WTC11 (cell line): ENCODE results near the gene PTPRJ. TPM values are rescaled to one million over a fixed set of nuclear protein-coding genes. Genes with fewer than 3 reads are reported as not detected.

Experiments used
- ATAC-seq: fragments of 200-7000 bp; cut with Tn5 transposase; 2 replicates; pipeline ENCODE4 v1.10.0; 2021; ENCODE audit warnings: mild to moderate bottlenecking, moderate library complexity
- CTCF ChIA-PET: fragments of 300-600 bp; sonication (Branson Sonifier 250); formaldehyde crosslinking; loops from one replicate; lab custom pipeline; 2021; ENCODE audit warnings: antibody characterized with exemption; lab: Charles Lee
- POLR2A ChIA-PET: fragments of 350-600 bp; sonication (Branson Sonifier 250); formaldehyde crosslinking; loops from one replicate; lab custom pipeline; 2021; ENCODE audit warnings: antibody characterized with exemption; lab: Charles Lee
- DNase-seq: peaks from one replicate; pipeline ENCODE4 v3.0.0; 2021; ENCODE audit warnings: low spot score
- H3K27ac Mint-ChIP-seq: 2 replicates; pipeline ENCODE4 v1.8.0; 2021; ENCODE audit warnings: mixed read lengths
- H3K27me3 Mint-ChIP-seq: 2 replicates; pipeline ENCODE4 v1.8.0; 2021; ENCODE audit warnings: low read depth, mild to moderate bottlenecking, moderate library complexity, mixed read lengths
- H3K36me3 Mint-ChIP-seq: 2 replicates; pipeline ENCODE4 v1.8.0; 2021; ENCODE audit warnings: mixed read lengths
- H3K4me1 Mint-ChIP-seq: 2 replicates; pipeline ENCODE4 v1.8.0; 2022; ENCODE audit warnings: mixed read lengths
- H3K4me3 Mint-ChIP-seq: 2 replicates; pipeline ENCODE4 v1.8.0; 2021; ENCODE audit warnings: mild to moderate bottlenecking, moderate library complexity, mixed read lengths
- H3K9me3 Mint-ChIP-seq: 2 replicates; pipeline ENCODE4 v1.8.0; 2021; ENCODE audit warnings: mixed read lengths
- FOXJ3 ChIP-seq: sonication (generic); formaldehyde crosslinking; IDR thresholded peaks from 2 replicates; pipeline ENCODE4 v1.9.0; 2021; ENCODE audit warnings: missing genetic modification reagents, mild to moderate bottlenecking, borderline replicate concordance
- GRHL2 ChIP-seq: fragments of 250-450 bp; sonication (Bioruptor Pico); IDR thresholded peaks from 2 replicates; pipeline ENCODE4 v1.8.0; 2022; ENCODE audit warnings: mild to moderate bottlenecking, moderate library complexity; ENCODE audit not compliant: insufficient replicate concordance, severe bottlenecking
- HMGA2 ChIP-seq: fragments of 250-450 bp; sonication (Bioruptor Pico); IDR thresholded peaks from 2 replicates; pipeline ENCODE4 v1.4.0; 2021; ENCODE audit warnings: mild to moderate bottlenecking, moderate library complexity
- IRF2 ChIP-seq: sonication (generic); formaldehyde crosslinking; IDR thresholded peaks from 2 replicates; pipeline ENCODE4 v1.8.0; 2022; ENCODE audit warnings: low read depth, missing genetic modification reagents, borderline replicate concordance
- NR1H2 ChIP-seq: sonication (generic); formaldehyde crosslinking; IDR thresholded peaks from 2 replicates; pipeline ENCODE4 v1.9.0; 2021; ENCODE audit warnings: mild to moderate bottlenecking, moderate library complexity, missing genetic modification reagents
- PRRX2 ChIP-seq: fragments of 250-450 bp; sonication (Bioruptor Pico); IDR thresholded peaks from 2 replicates; pipeline ENCODE4 v1.8.0; 2021; ENCODE audit warnings: mild to moderate bottlenecking
- SOX15 ChIP-seq: fragments of 250-450 bp; sonication (Bioruptor Pico); IDR thresholded peaks from 2 replicates; pipeline ENCODE4 v1.9.0; 2021; ENCODE audit warnings: mild to moderate bottlenecking
- TCF7 ChIP-seq: sonication (generic); formaldehyde crosslinking; IDR thresholded peaks from 2 replicates; pipeline ENCODE4 v1.8.0; 2022; ENCODE audit warnings: mild to moderate bottlenecking, low read depth, missing genetic modification reagents, moderate library complexity
- ZNF317 ChIP-seq: sonication (generic); formaldehyde crosslinking; IDR thresholded peaks from 2 replicates; pipeline ENCODE4 v1.8.1; 2023; ENCODE audit warnings: low read depth, mild to moderate bottlenecking, moderate library complexity, missing genetic modification reagents, borderline replicate concordance
- ZNF416 ChIP-seq: fragments of 250-450 bp; sonication (Bioruptor Pico); IDR thresholded peaks from 2 replicates; pipeline ENCODE4 v1.9.0; 2021; ENCODE audit warnings: mild to moderate bottlenecking, inconsistent platforms
- total RNA-seq: library from RNA; stranded (reverse); gene quantifications from 3 replicates; pipeline ENCODE4 v1.2.3, GENCODE V29; 2021
- TF ChIP-seq, protein P1 (sequence below): sonication (generic); formaldehyde crosslinking; IDR thresholded peaks from 2 replicates; pipeline ENCODE4 v1.8.1; 2023; ENCODE audit warnings: mild to moderate bottlenecking, missing genetic modification reagents
- TF ChIP-seq, protein P2 (sequence below): sonication (generic); formaldehyde crosslinking; conservative IDR thresholded peaks from 2 replicates; pipeline ENCODE4 v1.8.1; 2022; ENCODE audit warnings: mild to moderate bottlenecking, missing genetic modification reagents
- TF ChIP-seq, protein P3 (sequence below): fragments of 250-450 bp; sonication (Bioruptor Pico); IDR thresholded peaks from 2 replicates; pipeline ENCODE4 v2.1.2; 2022; ENCODE audit warnings: mild to moderate bottlenecking, moderate library complexity
- TF ChIP-seq, protein P4 (sequence below): sonication (generic); formaldehyde crosslinking; IDR thresholded peaks from 2 replicates; pipeline ENCODE4 v1.8.0; 2023; ENCODE audit warnings: missing genetic modification reagents, mild to moderate bottlenecking, borderline replicate concordance
- TF ChIP-seq, protein P5 (sequence below): sonication (generic); formaldehyde crosslinking; IDR thresholded peaks from 2 replicates; pipeline ENCODE4 v1.8.0; 2022; ENCODE audit warnings: missing genetic modification reagents
- TF ChIP-seq, protein P6 (sequence below): sonication (generic); formaldehyde crosslinking; IDR thresholded peaks from 2 replicates; pipeline ENCODE4 v1.8.0; 2022; ENCODE audit warnings: mild to moderate bottlenecking, missing genetic modification reagents
- TF ChIP-seq, protein P7 (sequence below): sonication (generic); formaldehyde crosslinking; IDR thresholded peaks from 2 replicates; pipeline ENCODE4 v1.8.1; 2023; ENCODE audit warnings: mild to moderate bottlenecking, missing genetic modification reagents, moderate library complexity

PTPRJ gene
- total RNA-seq, 1 experiment from 2014 or later = 19.5 TPM

DNA sequence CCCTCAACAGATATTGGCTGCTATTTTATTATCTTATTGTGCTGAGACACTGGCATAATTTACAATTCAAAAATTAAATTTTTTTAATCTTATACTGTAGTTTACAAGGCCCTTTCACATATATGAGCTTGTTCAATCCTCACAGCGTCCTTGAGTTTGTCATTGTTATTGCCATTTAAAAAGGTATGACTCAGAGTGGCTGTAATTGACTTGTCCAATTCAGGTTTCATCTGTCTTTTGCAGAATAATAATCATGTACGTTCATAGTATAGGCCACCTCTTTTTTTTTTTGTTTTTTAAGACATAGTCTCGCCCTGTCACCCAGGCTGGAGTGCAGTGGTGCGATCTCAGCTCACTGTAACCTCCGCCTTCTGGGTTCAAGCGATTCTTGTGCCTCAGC, 11.5 kb downstream of the PTPRJ start (continued):
- TF ChIP-seq PRRX2 (CRISPR knock-in tag) (no peak), GRHL2 (CRISPR knock-in tag) (no peak), NR1H2 (CRISPR knock-in tag) (no peak), ZNF317 (CRISPR knock-in tag) (no peak), ZNF416 (CRISPR knock-in tag) (no peak)
- TF ChIP-seq, protein P1, sequence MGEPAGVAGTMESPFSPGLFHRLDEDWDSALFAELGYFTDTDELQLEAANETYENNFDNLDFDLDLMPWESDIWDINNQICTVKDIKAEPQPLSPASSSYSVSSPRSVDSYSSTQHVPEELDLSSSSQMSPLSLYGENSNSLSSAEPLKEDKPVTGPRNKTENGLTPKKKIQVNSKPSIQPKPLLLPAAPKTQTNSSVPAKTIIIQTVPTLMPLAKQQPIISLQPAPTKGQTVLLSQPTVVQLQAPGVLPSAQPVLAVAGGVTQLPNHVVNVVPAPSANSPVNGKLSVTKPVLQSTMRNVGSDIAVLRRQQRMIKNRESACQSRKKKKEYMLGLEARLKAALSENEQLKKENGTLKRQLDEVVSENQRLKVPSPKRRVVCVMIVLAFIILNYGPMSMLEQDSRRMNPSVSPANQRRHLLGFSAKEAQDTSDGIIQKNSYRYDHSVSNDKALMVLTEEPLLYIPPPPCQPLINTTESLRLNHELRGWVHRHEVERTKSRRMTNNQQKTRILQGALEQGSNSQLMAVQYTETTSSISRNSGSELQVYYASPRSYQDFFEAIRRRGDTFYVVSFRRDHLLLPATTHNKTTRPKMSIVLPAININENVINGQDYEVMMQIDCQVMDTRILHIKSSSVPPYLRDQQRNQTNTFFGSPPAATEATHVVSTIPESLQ (CRISPR knock-in tag) = no peak
- TF ChIP-seq, protein P2, sequence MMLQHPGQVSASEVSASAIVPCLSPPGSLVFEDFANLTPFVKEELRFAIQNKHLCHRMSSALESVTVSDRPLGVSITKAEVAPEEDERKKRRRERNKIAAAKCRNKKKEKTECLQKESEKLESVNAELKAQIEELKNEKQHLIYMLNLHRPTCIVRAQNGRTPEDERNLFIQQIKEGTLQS = no peak
- TF ChIP-seq, all 79 proteins: peak for 0

DNA sequence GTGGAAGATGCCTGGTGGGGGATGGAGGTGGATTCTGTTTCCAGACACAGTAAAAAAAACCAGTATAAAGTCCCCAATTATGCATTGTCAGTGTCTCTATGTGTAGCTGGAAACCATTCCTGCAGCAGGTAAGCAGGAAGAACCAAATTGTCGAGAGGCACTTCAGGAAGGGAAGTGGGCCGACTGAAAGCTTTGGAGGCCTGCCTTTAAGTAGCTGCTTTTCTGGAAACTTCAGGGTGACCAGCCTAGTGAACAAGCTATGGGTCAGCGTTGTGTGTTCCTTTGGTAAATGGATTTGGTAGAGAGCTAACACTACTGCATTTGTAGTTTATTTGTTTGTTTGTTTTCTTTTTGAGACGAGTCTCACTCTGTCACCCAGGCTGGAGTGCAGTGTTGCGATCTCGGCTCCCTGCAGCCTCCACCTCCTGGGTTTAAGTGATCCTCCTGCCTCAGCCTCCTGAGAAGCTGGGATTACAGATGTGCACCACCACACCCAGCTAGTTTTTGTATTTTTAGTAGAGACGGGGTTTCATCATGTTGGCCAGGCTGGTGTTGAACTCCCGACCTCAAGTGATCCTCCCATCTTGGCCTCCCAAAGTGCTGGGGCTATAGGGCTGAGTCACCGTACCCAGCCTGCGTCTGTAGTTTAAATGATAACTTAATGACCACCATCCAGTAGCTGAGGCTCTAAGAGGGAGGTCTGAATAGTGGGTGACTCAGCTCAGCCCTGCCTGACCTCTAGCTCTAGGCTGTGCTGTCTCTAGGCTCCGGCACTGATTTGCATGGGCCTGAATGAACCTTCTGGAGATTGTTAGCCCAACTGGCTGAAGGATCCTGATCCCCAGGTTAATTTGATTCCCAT, 12.8 kb downstream of the PTPRJ start:
- Mint-ChIP-seq H3K36me3 (no peaks in the 10 kb centered on the region), H3K4me3 (no peak overlapping the region), H3K9me3 (no peaks in the 10 kb centered on the region), H3K27me3 (no peaks in the 10 kb centered on the region), H3K4me1 (peaks cover 51% of the 10 kb centered on the region), H3K27ac (peak overlapping the region; percentile 80; the same call in 1 of the 2 replicates)
- ATAC-seq (peak; percentile 33; the same call in 1 of the 2 replicates), DNase-seq (no peak)
- POLR2A ChIA-PET = interaction anchor here (0.5 kb wide), 1 partner anchor 43 kb away, joined by 5 read pairs; no protein-coding TSS in a partner anchor
- CTCF ChIA-PET = interaction anchor here (0.5 kb wide), 1 partner anchor 366 kb away, joined by 3 read pairs; no protein-coding TSS in a partner anchor
- TF ChIP-seq HMGA2 = no peak
- TF ChIP-seq, protein P3, sequence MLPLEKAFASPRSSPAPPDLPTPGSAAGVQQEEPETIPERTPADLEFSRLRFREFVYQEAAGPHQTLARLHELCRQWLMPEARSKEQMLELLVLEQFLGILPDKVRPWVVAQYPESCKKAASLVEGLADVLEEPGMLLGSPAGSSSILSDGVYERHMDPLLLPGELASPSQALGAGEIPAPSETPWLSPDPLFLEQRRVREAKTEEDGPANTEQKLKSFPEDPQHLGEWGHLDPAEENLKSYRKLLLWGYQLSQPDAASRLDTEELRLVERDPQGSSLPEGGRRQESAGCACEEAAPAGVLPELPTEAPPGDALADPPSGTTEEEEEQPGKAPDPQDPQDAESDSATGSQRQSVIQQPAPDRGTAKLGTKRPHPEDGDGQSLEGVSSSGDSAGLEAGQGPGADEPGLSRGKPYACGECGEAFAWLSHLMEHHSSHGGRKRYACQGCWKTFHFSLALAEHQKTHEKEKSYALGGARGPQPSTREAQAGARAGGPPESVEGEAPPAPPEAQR (CRISPR knock-in tag) = no peak
- TF ChIP-seq, protein P4, sequence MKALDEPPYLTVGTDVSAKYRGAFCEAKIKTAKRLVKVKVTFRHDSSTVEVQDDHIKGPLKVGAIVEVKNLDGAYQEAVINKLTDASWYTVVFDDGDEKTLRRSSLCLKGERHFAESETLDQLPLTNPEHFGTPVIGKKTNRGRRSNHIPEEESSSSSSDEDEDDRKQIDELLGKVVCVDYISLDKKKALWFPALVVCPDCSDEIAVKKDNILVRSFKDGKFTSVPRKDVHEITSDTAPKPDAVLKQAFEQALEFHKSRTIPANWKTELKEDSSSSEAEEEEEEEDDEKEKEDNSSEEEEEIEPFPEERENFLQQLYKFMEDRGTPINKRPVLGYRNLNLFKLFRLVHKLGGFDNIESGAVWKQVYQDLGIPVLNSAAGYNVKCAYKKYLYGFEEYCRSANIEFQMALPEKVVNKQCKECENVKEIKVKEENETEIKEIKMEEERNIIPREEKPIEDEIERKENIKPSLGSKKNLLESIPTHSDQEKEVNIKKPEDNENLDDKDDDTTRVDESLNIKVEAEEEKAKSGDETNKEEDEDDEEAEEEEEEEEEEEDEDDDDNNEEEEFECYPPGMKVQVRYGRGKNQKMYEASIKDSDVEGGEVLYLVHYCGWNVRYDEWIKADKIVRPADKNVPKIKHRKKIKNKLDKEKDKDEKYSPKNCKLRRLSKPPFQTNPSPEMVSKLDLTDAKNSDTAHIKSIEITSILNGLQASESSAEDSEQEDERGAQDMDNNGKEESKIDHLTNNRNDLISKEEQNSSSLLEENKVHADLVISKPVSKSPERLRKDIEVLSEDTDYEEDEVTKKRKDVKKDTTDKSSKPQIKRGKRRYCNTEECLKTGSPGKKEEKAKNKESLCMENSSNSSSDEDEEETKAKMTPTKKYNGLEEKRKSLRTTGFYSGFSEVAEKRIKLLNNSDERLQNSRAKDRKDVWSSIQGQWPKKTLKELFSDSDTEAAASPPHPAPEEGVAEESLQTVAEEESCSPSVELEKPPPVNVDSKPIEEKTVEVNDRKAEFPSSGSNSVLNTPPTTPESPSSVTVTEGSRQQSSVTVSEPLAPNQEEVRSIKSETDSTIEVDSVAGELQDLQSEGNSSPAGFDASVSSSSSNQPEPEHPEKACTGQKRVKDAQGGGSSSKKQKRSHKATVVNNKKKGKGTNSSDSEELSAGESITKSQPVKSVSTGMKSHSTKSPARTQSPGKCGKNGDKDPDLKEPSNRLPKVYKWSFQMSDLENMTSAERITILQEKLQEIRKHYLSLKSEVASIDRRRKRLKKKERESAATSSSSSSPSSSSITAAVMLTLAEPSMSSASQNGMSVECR = no peak
- TF ChIP-seq TCF7 (CRISPR knock-in tag) = no peak
- no peak for TF ChIP-seq IRF2 (CRISPR knock-in tag)
- TF ChIP-seq, protein P5, sequence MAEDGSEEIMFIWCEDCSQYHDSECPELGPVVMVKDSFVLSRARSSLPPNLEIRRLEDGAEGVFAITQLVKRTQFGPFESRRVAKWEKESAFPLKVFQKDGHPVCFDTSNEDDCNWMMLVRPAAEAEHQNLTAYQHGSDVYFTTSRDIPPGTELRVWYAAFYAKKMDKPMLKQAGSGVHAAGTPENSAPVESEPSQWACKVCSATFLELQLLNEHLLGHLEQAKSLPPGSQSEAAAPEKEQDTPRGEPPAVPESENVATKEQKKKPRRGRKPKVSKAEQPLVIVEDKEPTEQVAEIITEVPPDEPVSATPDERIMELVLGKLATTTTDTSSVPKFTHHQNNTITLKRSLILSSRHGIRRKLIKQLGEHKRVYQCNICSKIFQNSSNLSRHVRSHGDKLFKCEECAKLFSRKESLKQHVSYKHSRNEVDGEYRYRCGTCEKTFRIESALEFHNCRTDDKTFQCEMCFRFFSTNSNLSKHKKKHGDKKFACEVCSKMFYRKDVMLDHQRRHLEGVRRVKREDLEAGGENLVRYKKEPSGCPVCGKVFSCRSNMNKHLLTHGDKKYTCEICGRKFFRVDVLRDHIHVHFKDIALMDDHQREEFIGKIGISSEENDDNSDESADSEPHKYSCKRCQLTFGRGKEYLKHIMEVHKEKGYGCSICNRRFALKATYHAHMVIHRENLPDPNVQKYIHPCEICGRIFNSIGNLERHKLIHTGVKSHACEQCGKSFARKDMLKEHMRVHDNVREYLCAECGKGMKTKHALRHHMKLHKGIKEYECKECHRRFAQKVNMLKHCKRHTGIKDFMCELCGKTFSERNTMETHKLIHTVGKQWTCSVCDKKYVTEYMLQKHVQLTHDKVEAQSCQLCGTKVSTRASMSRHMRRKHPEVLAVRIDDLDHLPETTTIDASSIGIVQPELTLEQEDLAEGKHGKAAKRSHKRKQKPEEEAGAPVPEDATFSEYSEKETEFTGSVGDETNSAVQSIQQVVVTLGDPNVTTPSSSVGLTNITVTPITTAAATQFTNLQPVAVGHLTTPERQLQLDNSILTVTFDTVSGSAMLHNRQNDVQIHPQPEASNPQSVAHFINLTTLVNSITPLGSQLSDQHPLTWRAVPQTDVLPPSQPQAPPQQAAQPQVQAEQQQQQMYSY (CRISPR knock-in tag) = no peak
- TF ChIP-seq, protein P6, sequence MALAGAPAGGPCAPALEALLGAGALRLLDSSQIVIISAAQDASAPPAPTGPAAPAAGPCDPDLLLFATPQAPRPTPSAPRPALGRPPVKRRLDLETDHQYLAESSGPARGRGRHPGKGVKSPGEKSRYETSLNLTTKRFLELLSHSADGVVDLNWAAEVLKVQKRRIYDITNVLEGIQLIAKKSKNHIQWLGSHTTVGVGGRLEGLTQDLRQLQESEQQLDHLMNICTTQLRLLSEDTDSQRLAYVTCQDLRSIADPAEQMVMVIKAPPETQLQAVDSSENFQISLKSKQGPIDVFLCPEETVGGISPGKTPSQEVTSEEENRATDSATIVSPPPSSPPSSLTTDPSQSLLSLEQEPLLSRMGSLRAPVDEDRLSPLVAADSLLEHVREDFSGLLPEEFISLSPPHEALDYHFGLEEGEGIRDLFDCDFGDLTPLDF (CRISPR knock-in tag) = no peak
- TF ChIP-seq, protein P7, sequence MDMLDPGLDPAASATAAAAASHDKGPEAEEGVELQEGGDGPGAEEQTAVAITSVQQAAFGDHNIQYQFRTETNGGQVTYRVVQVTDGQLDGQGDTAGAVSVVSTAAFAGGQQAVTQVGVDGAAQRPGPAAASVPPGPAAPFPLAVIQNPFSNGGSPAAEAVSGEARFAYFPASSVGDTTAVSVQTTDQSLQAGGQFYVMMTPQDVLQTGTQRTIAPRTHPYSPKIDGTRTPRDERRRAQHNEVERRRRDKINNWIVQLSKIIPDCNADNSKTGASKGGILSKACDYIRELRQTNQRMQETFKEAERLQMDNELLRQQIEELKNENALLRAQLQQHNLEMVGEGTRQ (CRISPR knock-in tag) = no peak
- TF ChIP-seq FOXJ3 (CRISPR knock-in tag) = no peak
- no peak for TF ChIP-seq SOX15
